ENCODE results near the gene CCSER1.
"Not testable (repeated sequence)": the region's sequence is repeated elsewhere in the genome, so short reads cannot be mapped to it uniquely, and the experiment has no call there.

CCSER1 gene

DNA sequence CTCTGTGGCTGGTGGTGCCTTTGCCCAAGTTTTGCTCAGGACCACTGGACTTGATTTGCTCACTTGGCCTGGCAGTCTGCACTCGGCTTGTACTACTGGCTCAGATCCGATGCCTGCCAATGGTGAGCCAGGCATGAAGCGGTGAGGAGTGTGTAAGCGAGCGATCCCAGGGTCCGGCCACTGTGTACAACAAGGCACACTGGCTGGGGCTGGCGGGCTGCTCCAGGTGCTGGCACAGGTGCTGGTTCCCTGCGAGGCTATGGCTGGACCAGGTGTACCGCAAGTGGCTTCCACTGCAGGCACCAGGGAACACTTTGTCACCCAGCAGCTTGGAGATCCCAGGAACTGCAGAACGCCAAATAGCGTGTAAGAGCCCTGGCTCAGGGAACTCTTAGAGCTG is 329.7 kb downstream of the CCSER1 start:
- DNase-seq, result no peak

DNA sequence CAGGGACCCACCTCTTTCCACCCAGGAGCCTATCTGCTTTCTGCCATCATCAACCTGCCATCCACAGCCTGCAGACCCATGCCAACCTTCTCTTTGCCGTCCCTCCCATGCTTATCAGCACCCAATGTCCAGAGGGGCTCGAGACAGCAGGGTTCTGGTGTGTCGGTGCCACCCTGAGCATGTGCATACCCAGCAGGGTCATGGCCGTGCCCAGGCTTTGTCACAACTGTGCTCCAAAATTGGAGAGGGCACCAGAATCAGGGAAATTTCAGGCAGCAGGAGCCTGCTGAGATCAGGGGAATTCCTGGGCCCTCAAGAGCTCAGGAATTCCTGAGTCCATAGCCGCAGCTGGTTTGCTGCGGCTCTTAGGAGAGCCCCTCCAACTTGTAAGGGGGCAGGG is 330.6 kb downstream of the CCSER1 start:
- no peak for DNase-seq

DNA sequence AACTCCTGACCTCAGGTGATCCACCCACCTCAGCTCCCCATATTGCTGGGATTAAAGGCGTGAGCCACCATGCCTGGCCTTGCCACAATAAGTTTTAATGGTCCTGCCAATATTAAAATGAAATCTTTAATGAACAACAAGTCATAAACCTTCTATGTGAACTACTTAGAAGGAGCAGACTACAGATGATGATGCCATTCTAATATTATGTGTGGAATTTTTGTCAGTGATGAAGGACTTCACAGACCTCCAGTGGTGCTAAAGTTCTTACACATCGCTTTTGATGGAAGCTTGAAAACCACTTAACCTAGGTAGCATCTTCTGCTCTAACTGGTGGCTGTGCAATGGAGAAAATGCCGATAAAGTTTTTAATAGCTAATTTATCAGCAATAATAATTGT is 331.4 kb downstream of the CCSER1 start:
- DNase-seq, result no peak

DNA sequence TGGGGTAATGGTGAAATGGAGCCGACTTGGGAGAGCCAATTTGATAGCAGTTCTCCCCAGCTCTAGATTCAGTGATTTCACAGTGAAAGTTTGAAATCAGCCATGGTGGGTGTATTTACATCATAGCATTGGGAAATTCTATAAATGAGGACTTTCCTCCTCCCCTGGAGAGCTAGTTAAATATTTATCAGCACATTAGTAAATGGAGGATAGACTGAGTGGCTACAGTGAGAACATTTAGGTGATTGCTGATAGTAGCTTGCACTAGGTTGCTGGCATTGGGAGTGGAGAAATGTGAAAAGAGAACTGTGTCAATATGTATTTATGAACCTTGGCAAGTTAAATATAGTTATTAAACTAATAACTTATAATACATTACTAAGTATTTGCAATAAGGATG is 347.3 kb downstream of the CCSER1 start:
- no peak for DNase-seq

DNA sequence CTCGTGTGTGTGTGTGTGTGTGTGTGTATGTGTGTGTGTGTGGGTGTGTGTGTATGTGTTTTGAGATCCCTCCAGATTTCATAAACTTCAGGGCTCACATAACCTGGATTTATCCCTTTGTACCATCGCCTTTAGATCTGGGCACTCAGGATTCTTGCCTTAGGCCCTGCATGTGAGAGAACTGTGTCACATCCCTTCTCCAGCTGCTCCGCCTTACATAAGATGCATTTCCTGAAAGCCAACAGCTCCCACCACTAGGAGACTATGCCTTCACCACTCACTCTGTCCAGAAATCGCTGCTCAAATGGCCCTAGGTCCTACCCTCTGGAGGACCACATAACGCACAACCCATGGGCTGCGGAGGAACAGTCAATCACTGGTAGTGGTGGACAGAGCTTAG is 348.8 kb downstream of the CCSER1 start:
- no peak for DNase-seq

DNA sequence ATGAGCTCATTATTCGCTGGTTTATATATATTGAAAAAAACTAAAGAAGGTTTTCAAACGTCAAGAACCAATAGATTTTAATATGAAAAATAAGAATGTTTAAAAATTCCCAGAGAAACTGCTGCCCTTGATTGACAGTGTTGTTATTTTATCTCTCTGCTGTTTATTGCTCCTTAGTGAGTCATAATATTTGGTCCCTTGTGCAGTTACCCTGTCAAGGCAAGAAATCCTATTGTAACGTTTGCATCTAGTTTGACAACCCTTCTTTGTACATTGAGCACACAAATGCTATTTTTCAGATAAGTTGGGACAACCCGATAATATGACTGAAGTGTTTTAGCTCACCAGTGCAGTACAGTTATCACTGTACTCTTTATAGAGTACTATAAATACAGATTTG is 349.4 kb downstream of the CCSER1 start:
- no peak for DNase-seq

DNA sequence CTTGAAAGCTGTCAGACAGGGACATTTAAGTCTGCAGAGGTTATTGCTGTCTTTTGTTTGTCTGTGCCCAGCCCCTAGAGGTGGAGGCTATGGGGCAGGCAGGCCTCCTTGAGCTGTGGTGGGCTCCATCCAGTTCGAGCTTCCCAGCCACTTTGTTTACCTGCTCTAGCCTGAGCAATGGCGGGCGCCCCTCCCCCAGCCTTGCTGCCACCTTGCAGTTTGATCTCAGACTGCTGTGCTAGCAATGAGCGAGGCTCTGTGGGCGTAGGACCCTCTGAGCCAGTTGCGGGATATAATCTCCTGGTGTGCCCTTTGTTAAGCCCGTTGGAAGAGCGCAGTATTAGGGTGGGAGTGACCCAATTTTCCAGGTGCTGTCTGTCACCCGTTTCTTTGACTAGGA is 357.7 kb downstream of the CCSER1 start:
- not testable (repeated sequence) for DNase-seq

DNA sequence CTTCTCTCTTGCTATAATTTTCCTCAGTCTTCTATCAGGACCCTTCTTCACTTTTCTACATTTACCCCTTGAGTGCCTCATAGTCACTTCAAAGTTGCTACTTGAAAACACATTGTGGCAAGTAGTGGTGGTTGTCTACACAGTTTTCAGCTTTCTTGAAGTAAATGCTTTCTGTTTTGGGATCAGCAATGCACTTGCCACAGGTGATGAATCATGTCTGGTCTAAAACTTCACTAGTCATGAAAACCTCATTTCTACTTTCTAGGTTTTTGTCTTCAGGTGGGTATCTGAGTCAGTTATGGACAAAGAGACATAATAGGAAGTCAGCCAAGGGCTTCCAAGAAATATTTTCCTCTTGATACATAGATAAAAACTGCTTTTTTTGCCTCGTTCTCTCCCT is 359.2 kb downstream of the CCSER1 start:
- no peak for DNase-seq

DNA sequence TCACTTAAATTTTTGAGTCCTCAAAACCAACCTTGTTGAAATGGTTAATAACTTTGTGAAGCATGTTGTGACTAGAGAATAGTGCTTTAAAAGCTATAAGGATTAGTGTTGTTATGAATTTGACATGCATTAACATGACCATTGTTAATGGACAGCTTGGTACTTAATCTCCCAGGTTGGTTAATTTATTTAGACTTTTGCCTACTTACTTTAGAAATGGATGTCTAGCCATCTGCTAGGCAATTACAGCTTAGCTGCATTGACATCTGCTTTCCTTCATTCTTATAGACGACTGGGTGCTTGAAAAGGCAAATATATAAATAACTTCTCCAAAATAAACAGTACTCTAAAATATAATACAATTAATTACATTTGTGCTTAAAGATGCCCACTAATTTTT is 368.0 kb downstream of the CCSER1 start:
- peak; percentile 92 for DNase-seq

DNA sequence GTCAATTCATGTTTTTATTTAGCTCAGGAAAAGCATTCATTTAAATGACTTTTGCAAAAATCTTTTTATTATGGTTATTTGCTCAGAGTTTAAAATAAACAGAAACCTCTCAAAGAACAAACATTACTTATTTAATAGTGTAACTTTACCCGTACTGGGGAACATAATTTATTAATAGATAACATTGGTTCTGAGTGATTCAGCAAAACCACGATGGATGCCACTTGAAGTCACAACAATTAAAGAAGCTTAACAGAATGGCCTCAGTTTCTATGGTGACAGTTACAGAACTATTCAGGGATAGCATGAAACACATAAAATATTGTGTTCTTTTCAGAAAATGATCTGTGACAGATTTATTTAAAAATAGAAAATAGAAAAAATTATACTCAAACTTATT is 368.7 kb downstream of the CCSER1 start:
- DNase-seq, result peak; percentile 19

DNA sequence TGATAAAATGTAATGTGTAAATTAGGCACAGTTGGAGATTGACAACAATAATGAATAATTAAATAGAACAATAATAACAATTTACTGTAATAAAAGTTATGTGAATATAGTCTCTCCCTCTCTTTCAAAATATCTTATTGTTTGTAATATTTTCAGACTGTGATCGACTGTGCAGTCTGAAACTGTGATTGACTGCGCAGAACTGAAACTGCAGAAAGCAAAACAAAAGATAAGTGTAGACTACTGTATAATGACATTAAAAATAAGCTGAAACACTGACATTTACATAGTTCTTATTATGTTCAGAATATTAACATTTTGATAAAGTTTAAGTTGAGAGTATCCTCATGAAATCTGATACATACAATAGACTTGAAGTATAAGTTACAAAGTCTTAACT is 371.0 kb downstream of the CCSER1 start:
- DNase-seq, result no peak

DNA sequence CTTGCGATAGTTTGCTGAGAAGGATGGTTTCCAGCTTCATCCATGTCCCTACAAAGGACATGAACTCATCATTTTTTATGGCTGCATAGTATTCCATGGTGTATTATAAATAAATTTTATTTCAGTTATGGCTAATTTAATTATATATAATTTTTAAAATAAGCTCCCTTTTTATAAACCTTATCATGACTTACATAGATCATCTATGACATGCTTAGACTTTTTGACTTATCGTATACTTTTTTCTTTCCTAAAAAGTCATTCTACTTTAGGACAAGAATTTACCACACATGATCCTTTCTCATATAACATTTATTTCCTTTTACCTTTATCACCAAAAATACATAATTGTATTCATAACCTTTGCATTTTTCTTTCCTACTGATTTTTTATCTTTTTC is 376.5 kb downstream of the CCSER1 start:
- peak; percentile 40 for DNase-seq

DNA sequence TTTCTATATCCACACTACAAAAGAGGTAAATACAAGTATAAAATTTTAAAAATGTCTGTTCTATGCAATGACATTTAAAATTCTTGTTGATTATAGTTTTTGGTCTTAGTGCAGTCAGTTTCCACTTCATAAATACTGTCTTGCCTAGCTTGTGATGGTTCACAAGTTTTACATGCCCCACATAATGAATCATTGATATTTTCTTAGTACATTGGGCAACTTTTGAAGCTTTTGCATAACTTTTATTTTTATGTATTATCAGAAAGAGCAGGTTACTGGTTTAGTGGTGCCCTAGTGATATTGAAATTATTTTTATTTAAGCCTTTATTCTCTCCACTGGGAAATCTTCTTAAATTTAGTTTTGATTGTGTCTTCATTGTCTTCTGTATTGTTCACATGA is 388.0 kb downstream of the CCSER1 start:
- no peak for DNase-seq

DNA sequence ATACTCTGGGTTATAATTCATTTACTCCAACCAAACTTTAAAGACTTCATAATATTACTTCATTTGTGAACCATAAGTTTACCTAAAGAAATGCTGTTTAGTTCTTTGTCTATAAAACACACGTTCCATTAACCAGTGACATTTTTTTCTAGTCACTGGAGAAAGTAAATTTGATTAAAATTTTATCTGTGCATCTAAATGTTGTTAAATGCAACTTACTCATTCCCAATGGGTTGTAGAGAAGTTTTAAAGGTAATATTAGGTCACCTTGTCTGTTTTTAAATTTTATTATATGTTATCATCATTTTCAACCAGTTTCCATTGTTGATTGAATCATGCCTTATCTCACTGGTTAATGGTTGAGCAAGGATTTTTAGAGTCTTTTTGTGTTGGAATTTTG is 401.4 kb downstream of the CCSER1 start:
- DNase-seq, result no peak

DNA sequence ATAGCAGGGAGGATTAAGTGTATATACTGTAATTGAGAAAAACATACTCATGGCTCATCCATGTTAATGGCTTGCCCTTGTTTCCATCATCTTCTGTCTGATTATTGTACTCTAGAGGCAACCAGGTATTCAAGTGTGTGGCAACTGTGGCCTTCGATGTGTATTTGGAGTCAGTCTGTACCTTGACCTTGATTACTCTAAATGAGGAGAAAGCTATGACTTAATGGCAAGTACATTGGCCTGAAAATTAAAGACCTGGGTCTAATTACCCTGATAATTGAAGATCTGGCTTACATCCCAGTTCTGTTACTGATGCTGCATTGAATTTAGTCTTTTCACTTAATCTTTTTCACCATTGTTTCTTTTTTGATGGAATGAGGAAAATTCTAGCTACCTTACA is 409.2 kb downstream of the CCSER1 start:
- DNase-seq, result peak; percentile 25

DNA sequence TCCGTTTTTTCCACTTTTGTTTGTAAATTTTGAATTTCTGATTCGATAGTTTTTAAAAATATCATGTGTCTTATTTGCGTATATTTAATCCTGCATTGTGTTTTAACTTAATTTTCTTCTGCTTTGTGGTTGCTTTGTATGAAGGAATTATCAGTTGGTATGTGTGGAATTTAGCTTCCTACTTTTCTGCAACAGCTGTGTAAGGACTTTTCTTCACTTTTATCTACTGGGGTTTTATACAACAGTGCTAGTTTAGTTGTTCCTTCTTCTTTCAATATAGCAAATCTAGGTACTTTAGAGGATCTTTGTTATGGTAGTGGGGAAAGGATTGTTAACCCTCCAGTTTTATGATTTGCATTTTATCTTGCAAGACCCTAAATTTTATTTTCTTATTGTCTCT is 410.3 kb downstream of the CCSER1 start:
- DNase-seq, result no peak

DNA sequence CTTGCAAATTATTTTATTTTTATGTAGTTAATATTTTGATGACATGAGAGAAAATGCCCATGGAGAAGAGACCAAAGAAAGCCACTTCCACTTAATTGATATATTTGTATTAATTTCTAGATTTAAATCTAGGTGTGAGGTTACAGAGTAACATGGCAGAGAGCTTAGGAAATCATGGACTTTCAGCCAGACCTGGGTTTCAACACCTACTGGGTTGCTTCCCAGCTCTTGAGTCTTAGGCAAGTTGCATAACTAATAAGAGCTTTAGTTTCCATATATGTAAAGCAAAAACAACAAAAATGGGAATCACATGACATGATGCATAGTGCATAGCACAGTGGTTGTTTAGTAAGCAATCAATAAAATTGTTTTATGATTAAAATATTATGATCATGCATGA is 413.3 kb downstream of the CCSER1 start:
- no peak for DNase-seq

DNA sequence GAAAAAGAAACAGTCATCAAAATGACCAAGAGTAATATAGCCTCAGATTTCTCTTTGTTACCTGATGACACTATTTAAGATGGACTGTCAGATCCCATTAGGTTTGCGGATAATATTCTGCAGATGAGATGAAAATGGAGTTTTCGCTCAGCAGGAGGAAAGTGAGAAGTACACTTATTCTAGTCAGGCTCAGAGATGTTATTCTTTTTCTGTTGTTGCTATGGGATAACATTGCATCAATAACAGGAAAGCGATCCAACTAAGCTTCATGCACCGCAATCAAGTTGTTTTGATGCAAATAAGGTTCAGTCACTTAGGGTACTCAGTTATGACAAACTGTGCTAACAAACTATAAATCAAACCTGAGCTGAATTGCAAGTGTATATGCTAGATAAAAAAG is 415.0 kb downstream of the CCSER1 start:
- no peak for DNase-seq

DNA sequence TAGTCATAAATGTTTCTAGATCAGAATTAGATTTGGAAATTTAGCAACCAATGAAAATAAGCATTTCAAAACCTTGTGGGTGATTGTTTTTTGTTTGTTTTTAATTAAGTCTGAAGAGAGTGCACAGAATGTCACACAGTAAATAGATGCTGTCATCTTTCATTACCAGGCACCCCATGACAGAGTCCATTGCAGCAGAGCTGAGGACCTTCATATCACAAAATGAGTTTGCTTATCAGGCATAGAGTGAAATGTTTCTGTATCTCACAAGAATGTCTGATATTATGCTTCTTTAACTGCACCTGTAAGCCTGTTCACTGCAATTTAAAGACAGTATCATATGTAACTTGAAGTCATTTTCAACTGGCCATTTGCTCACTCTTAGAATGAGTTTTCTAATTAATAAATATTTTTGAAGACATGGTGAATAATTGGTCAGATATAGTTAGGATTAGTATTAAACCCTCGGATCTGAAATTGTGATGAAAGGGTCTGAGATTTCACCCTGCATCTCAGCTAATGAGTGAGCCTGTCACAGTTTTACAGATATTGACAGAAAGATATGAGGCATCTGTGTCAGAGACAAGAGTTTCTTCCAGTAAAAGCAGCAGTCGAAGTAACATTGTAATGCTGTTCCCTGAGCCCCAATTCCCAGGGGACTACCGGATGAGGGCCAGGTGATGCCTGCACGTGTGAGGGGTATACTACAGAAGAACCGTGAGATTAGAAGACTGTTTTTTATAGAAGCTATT is 416.4 kb downstream of the CCSER1 start:
- DNase-seq, result no peak

DNA sequence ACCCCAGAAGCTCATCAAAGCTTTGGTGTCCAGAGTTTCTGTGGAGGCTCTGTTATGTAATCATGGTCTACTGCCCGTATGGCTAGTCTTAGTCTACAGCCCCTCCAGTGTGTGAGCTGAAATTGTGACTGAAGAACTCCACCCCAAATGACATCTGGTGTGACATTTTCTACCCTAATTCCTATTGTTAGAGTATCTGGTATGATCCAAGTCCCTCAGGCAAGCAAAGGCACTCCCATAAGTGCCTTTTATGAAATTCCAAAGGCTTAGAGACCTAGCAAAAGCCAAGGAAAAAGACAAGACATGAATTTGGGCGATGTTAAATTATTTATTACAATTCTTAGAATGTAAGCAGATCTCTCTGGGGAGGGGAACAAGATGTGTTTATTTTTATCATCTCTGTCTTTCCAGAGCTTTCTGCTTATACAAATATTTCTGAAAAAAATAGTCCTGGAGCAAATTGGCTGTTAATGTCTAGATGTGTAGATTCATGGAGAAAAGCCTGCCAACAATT is 417.4 kb downstream of the CCSER1 start:
- DNase-seq, result no peak

DNA sequence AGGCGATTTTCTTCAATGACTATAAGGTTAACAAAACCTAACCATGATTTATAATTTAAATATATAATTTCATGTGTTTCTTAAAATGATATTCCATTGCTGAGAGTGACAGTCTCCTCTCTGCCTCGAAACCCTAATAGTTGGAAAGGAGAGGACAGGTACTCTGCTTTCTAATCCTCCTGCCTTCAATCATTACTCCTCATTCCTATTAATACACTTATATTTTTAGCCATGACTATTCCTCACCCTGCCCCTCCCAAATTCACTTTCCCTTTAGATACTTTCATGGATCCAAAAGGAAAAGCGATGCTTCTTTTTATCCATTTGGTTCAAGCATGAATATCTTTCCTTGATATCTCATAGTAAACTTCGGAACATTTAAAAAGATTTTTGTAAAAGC is 418.2 kb downstream of the CCSER1 start:
- no peak for DNase-seq

DNA sequence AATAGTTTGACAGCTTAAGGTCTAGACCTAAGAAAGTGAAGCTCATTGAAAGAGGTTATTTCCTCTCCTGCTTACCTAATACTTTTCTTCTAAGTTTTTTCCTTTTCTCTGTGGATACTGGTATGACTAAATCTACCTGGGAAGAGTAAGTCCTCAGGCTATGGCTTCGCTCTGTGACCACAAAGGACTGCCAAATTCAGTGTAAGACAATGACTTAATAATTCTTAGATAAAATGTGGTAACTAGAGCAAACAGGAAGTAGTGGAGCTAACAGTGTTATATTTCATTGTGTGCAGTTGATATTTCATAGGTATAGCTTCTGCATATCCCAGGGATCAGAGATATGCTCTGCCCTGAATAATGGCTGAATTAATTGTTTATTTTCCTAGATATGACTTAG is 418.9 kb downstream of the CCSER1 start:
- DNase-seq, result no peak

DNA sequence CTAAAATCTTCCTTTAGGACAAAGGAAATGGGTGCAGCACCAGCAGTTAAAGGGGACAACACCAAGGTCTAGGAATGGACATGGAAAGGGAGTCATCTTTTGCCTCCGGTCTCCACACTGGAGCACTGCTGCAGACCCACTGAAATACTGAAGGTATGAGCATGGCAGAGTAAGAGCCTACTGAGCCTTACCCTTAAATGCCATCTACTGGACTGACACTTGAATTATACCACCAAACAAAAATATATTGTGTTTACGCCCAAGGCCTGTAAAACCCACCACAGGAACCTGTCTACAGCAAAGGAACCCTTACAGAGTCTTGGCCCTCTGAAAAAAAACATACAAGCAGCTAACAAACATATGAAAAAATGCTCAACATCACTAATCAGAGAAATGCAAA is 443.4 kb downstream of the CCSER1 start:
- no peak for DNase-seq

DNA sequence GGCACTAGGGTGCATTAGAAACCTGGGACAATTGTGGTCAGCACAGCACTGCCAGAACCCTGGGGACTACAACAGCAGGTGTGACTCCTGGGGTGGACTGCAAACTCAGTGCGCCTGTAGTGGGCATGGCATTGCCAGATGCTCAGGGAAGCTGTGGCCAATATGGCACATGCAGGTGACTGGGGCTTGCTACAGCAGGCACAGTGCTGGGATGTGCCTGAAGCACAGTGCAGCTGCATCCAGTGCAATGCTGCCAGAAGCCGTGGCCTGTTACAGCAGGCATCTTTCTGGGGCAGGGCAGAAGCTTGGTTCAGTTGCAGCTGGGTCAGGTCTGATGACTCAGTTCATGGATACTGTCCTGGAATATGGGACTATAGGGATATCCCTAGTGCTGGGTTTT is 445.8 kb downstream of the CCSER1 start:
- DNase-seq, result no peak

DNA sequence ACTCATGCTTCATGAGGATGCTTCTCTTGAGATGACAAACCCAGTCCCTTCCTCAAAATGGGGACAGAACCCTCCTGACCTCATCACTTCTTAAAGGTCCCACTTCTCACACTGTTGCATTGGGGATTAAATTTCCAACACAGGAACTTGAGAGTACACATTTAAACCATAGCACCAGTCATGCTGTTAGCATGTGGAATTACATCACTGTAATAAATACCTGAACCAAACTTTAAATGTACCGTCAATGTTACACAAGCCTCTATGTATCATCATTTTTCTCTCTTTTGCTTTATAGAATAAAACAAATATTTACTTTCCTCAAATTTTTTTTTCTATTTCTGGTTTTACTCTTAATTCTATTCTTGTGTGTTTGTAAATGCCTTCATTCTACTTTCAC is 448.2 kb downstream of the CCSER1 start:
- no peak for DNase-seq

Data from NCI-H82 (cell line).